Measurements from ENCODE around the gene CCDC188.

DNA sequence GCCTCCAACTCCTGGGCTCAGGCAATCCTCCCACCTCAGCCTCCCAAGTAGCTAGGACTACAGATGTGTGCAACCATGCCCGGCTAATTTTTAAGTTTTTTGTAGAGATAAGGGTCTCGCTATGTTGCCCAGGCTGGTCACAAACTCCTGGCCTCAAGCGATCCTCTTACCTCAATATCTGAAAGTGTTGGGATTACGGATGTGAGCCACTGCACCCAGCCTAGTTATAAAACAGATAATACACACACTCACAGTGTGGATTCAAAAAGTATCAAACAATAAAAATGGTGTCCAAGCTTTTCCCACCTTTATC lies 377 bp upstream of the CCDC188 start:
- TF ChIP-seq, protein P1, sequence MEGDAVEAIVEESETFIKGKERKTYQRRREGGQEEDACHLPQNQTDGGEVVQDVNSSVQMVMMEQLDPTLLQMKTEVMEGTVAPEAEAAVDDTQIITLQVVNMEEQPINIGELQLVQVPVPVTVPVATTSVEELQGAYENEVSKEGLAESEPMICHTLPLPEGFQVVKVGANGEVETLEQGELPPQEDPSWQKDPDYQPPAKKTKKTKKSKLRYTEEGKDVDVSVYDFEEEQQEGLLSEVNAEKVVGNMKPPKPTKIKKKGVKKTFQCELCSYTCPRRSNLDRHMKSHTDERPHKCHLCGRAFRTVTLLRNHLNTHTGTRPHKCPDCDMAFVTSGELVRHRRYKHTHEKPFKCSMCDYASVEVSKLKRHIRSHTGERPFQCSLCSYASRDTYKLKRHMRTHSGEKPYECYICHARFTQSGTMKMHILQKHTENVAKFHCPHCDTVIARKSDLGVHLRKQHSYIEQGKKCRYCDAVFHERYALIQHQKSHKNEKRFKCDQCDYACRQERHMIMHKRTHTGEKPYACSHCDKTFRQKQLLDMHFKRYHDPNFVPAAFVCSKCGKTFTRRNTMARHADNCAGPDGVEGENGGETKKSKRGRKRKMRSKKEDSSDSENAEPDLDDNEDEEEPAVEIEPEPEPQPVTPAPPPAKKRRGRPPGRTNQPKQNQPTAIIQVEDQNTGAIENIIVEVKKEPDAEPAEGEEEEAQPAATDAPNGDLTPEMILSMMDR (IDR thresholded peaks at IDR 0.05; ENCODE audit: borderline replicate concordance, extremely low read depth, low read length, poor library complexity, severe bottlenecking), result no peak
- no peak for TF ChIP-seq EZH2 (IDR thresholded peaks at IDR 0.05; ENCODE audit: borderline replicate concordance, low read depth, low read length, severe bottlenecking)
